ENCODE data around the gene MAT2A. TPM values are rescaled to one million over a fixed set of nuclear protein-coding genes. Genes with fewer than 3 reads are reported as not detected.

MAT2A gene
- total RNA-seq, 2 donors from 2014 or later, result 230 to 475 TPM

DNA sequence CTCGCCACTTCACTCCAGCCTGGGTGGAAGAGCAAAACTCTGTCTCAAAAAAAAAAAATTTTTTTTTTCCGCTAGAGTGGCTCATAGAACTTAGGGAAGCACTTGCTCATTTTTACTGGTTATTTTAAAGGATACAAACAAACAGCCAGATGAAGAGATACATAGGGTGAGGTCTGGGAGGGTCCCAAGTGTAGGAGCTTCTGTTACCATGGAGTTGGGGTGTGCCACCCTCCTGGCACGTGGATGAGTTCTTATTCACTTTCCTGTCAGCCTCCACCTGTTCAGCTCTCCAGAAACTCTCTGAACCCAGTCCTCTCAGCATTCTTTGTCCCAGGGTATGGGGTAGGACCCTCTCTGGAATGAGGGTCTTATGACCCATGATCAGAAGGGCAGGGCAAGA, 4.9 kb upstream of the MAT2A start:
- H3K4me3 ChIP-seq, result no peak overlapping the region
- no peaks in the 10 kb centered on the region for H3K27me3 ChIP-seq (replicated peaks; ENCODE audit: insufficient read depth)
- H3K36me3 ChIP-seq, result no peaks in the 10 kb centered on the region
- peaks cover 14 to 26% of the 10 kb centered on the region in 2 donors for H3K4me1 ChIP-seq (ENCODE audit: control insufficient read depth in 1 of 2, low read depth in 2 of 2)
- no peak for ATAC-seq (ENCODE audit: insufficient number of reproducible peaks, low FRiP score, low read depth)
- DNase-seq (ENCODE audit: low spot score), result no peak
- H3K27ac ChIP-seq, result no peak overlapping the region
- TF ChIP-seq, protein P1, sequence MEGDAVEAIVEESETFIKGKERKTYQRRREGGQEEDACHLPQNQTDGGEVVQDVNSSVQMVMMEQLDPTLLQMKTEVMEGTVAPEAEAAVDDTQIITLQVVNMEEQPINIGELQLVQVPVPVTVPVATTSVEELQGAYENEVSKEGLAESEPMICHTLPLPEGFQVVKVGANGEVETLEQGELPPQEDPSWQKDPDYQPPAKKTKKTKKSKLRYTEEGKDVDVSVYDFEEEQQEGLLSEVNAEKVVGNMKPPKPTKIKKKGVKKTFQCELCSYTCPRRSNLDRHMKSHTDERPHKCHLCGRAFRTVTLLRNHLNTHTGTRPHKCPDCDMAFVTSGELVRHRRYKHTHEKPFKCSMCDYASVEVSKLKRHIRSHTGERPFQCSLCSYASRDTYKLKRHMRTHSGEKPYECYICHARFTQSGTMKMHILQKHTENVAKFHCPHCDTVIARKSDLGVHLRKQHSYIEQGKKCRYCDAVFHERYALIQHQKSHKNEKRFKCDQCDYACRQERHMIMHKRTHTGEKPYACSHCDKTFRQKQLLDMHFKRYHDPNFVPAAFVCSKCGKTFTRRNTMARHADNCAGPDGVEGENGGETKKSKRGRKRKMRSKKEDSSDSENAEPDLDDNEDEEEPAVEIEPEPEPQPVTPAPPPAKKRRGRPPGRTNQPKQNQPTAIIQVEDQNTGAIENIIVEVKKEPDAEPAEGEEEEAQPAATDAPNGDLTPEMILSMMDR (IDR thresholded peaks at IDR 0.05), result no peak
- H3K9me3 ChIP-seq, result no peaks in the 10 kb centered on the region

DNA sequence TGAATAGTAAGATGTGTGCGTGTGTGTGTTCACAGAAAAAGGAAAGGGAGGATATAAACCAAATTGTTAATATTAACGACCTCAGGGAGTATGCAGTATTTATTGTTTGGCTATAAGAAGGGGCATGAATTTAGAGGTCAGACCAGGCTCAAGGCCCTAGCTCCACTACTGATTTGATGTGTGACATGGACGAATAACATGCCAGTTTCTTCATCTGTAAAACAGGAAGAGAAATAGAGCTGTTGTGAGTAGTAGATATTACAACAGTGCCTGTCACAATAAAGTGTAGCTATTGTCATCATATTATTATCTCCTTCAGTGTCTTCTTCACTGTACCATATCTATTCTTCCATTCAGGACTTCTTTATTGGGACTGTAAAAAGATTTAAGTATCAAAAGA, 4.1 kb upstream of the MAT2A start:
- peaks cover 14 to 26% of the 10 kb centered on the region in 2 donors for H3K4me1 ChIP-seq (ENCODE audit: control insufficient read depth in 1 of 2, low read depth in 2 of 2)
- TF ChIP-seq, protein P1 (IDR thresholded peaks at IDR 0.05), result no peak
- H3K9me3 ChIP-seq, result no peaks in the 10 kb centered on the region
- no peaks in the 10 kb centered on the region for H3K27me3 ChIP-seq (replicated peaks; ENCODE audit: insufficient read depth)
- H3K27ac ChIP-seq, result peak overlapping the region in 1 of 2 donors; percentile 98
- H3K36me3 ChIP-seq, result no peaks in the 10 kb centered on the region
- DNase-seq (ENCODE audit: low spot score) (no peak), ATAC-seq (ENCODE audit: insufficient number of reproducible peaks, low FRiP score, low read depth) (no peak)
- no peak overlapping the region for H3K4me3 ChIP-seq

GRCh38 chr2:85536479-85536878, 2.5 kb upstream of the MAT2A start:
- no peaks in the 10 kb centered on the region for H3K9me3 ChIP-seq
- no peak for ATAC-seq (ENCODE audit: insufficient number of reproducible peaks, low FRiP score, low read depth)
- H3K4me3 ChIP-seq, result peak overlapping the region; percentile 87
- TF ChIP-seq, protein P1 (IDR thresholded peaks at IDR 0.05), result no peak
- H3K27ac ChIP-seq, result peak overlapping the region; percentile 95 to 98
- H3K27me3 ChIP-seq (replicated peaks; ENCODE audit: insufficient read depth), result no peaks in the 10 kb centered on the region
- no peak for DNase-seq (ENCODE audit: low spot score)
- H3K36me3 ChIP-seq, result peaks cover 5% of the 10 kb centered on the region
- peaks cover 23 to 36% of the 10 kb centered on the region in 2 donors for H3K4me1 ChIP-seq (ENCODE audit: control insufficient read depth in 1 of 2, low read depth in 2 of 2)

GRCh38 chr2:85537600-85538506, 1.1 kb upstream of the MAT2A start:
- Histone ChIP-seq H3K4me1 (ENCODE audit: control insufficient read depth in 1 of 2, low read depth in 2 of 2) (peaks cover 32 to 50% of the 10 kb centered on the region in 2 donors), H3K27ac (peak overlapping the region; percentile 95 to 98), H3K4me3 (peak overlapping the region; percentile 87), H3K9me3 (no peaks in the 10 kb centered on the region), H3K27me3 (replicated peaks; ENCODE audit: insufficient read depth) (no peaks in the 10 kb centered on the region), H3K36me3 (peaks cover 17% of the 10 kb centered on the region)
- TF ChIP-seq, protein P1 (IDR thresholded peaks at IDR 0.05), result no peak
- ATAC-seq (ENCODE audit: insufficient number of reproducible peaks, low FRiP score, low read depth) (no peak), DNase-seq (ENCODE audit: low spot score) (no peak)

DNA sequence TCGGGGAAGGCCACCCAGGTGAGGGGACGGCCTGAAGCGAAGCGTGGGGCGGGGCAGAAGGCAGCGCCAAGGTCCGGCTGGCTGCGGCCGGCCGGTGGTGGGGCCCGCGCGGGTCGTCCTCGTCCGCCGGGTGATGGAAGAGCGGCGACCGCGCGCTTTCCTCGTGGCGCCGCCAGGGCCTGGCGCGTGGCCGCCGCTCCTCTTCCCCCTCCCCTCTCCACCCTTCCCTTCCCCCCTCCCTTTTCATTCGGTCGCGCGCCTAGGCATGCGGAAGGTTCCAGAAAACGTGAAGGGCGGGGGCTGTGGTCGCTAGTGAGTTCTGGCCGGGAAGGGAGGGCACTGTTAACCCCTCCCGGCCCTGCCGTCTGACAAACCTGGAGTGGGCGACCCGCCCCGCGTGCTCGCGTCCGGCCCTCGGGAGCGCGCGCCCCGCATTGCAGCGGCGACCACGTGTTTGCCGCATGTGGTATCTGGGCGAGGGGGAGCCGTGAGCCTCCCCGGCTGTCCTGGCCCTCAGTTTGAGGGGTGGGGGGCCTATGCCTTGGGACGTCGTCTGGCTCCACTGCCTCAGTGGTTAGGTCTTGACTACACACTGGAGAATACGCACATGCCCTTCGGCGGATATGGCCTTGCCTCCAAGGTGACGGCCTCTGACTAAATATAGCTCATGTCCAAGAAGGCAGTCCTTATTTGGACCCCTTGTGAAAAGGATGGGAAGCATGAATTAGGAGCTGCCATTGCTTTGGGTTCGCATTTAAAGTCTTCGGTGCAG, 579 bp downstream of the MAT2A start:
- H3K9me3 ChIP-seq, result no peaks in the 10 kb centered on the region
- H3K27me3 ChIP-seq (replicated peaks; ENCODE audit: insufficient read depth), result no peaks in the 10 kb centered on the region
- DNase-seq (ENCODE audit: low spot score), result peak; percentile 42
- peak overlapping the region; percentile 95 to 98 for H3K27ac ChIP-seq
- H3K4me3 ChIP-seq, result peak overlapping the region; percentile 87
- peaks cover 32 to 63% of the 10 kb centered on the region in 2 donors for H3K4me1 ChIP-seq (ENCODE audit: control insufficient read depth in 1 of 2, low read depth in 2 of 2)
- peaks cover 31% of the 10 kb centered on the region for H3K36me3 ChIP-seq
- TF ChIP-seq, protein P1 (IDR thresholded peaks at IDR 0.05), result no peak
- ATAC-seq (ENCODE audit: insufficient number of reproducible peaks, low FRiP score, low read depth), result peak; percentile 62

All from thoracic aorta (tissue), 2 donors.